GM10248 (cell line): ENCODE data around the gene TEAD1.

Experiments
- CTCF ChIA-PET: fragments of 300-600 bp; sonication (Branson Sonifier 250); formaldehyde crosslinking; extraction: SDS; loops from one replicate; lab custom pipeline; 2021; ENCODE audit warnings: antibody characterized with exemption; lab: Yijun Ruan, JAX
- POLR2A ChIA-PET: fragments of 350-650 bp; sonication (Branson Sonifier 250); formaldehyde crosslinking; extraction: SDS; loops from one replicate; lab custom pipeline; 2020; ENCODE audit warnings: antibody characterized with exemption; lab: Yijun Ruan, JAX
- DNase-seq: peaks from one replicate; pipeline ENCODE4 v3.0.0; 2012; ENCODE audit errors: extremely low spot score
- TF ChIP-seq, protein P1 (sequence below): IDR thresholded peaks from 2 replicates; pipeline ENCODE4 v1.5.1; 2012; ENCODE audit warnings: mild to moderate bottlenecking, low read depth; ENCODE audit errors: extremely low read depth, missing control alignments, control extremely low read depth

Gene TEAD1

DNA sequence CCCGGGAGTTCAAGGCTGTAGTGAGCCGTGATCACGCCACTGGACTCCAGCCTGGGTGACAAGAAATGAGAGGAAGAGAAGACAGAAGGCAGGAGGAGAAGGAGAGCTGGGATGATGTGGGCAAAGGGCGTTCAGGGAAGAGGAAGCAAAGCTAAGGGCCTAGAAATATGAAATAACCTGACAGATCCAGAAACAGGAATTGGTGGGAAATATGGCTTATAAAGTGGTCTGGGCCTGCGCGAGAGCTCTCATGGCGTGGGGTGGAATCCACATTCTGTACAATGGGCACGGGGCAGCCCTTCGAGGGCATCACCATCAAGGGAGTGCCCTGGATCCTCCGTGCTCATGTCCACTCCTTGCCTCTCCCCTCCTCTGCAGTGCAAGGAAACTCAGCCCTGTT lies 288.1 kb downstream of the TEAD1 start:
- POLR2A ChIA-PET = no interaction called here
- CTCF ChIA-PET = interaction anchor here (2.0 to 6.4 kb wide), 3 partner anchors 18 to 383 kb away, joined by 6 to 51 read pairs (median 8); no protein-coding TSS in a partner anchor
- TF ChIP-seq, protein P1, sequence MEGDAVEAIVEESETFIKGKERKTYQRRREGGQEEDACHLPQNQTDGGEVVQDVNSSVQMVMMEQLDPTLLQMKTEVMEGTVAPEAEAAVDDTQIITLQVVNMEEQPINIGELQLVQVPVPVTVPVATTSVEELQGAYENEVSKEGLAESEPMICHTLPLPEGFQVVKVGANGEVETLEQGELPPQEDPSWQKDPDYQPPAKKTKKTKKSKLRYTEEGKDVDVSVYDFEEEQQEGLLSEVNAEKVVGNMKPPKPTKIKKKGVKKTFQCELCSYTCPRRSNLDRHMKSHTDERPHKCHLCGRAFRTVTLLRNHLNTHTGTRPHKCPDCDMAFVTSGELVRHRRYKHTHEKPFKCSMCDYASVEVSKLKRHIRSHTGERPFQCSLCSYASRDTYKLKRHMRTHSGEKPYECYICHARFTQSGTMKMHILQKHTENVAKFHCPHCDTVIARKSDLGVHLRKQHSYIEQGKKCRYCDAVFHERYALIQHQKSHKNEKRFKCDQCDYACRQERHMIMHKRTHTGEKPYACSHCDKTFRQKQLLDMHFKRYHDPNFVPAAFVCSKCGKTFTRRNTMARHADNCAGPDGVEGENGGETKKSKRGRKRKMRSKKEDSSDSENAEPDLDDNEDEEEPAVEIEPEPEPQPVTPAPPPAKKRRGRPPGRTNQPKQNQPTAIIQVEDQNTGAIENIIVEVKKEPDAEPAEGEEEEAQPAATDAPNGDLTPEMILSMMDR = no peak
- DNase-seq = no peak

DNA sequence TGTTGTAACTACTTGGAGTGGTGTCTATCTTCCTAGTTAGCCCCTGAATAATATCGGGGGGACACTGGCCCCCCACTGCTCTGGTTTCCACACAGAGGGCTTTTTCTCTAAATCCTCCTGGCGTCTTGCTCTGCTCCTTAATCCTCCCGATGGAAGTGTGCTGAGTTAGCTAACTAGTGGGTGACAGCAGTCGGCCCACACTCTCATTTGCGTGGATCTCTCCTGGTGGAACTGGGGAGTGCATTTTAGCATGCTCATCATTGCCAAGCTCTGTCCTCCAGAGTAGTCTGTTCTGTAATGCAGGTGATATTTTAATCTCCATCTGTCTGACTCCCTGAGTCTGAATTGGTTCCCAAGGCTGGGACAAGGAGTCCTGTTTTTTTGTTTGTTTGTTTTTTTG lies 288.8 kb downstream of the TEAD1 start:
- CTCF ChIA-PET = interaction anchor here (0.9 to 6.4 kb wide), 10 partner anchors 11 to 633 kb away, joined by 3 to 51 read pairs (median 4); no protein-coding TSS in a partner anchor
- no peak for DNase-seq
- TF ChIP-seq, protein P1 = no peak
- POLR2A ChIA-PET = no interaction called here

DNA sequence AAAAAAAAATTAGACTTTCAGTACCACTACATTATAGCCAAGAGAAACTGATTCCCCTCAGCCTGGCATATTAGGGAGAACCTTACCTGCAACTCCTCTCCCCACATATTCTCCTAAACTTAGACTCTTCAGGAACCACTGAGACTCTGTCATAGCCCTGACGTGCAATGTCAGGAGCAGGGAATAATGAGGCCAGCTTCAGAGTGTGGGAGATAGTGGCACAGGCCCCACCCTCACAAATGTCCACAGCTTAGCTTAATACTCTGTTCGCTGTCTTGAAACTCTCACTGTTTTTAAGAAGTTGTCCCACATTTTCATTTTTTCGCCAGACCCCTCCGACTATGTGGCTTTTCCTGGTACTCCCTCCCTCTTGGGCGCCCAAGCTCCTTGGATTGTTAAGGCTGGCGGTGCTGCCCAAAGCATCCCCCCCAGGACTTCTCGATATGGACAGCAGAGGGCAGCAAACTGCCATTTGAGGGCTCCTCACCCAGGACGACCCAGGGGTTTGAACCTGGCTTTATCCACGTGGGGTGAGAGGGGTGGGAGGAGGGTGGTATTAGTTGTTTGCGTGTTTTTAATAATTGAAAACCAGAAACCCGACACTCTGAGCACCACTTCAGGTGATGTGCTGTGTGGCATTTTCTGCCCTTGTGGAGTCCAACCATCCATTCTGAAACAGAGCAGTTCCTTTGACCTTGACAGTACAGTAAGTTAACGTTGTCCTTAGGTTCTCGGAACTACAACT lies 289.7 kb downstream of the TEAD1 start:
- peak; percentile 80 for DNase-seq

DNA sequence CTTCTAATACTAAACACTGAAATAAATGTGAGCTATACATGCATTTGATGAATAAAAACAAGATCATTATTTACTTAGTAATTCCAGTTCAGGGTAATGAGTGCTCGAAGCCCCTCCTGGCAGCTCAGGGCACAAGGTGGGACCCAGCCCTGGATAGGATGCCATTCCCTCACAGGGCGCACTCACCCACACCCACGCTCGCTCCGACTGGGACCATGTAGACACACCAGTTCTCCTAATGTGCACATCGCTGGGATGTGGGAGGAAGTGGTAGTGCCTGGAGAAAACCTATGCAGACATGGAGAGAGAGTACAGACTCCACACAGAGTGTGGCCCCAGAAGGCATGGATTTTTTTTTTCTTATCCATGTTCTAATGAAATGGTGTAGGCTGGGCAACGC lies 290.4 kb downstream of the TEAD1 start:
- ChIA-PET POLR2A (no interaction called here), CTCF (interaction anchor here (0.8 to 6.4 kb wide), 11 partner anchors 9 to 498 kb away, joined by 3 to 51 read pairs (median 4); partner anchors contain the start of gene BTBD10)
- TF ChIP-seq, protein P1 = no peak
- DNase-seq = no peak

More for the DNA sequence above, 289.7 kb downstream of the TEAD1 start:
- TF ChIP-seq, protein P1 = peak; percentile 89
- ChIA-PET POLR2A (no interaction called here), CTCF (interaction anchor here (0.6 to 6.4 kb wide), 28 partner anchors 8 to 634 kb away, joined by 3 to 51 read pairs (median 4); partner anchors contain the start of gene BTBD10)

DNA sequence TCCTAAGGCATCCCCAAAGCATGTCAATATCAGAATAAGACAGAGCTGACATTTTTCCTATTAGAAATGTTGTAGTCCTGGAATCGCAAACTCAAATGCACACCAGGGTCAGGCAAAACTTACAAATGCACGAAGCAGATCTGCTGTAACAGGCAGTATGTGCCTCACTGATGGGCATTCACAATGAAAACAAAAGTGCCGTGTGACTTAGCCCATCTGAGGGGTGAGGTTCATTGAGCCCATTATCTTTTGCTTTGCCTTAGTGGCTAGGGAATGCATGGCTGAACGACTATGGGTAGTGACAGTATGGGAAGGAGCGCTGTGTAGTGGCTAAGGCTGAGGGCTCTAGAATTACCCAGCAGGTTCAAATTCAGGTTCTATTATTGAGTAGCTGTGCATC lies 291.8 kb downstream of the TEAD1 start:
- POLR2A ChIA-PET = no interaction called here
- CTCF ChIA-PET = interaction anchor here (1.2 to 6.4 kb wide), 2 partner anchors 14 to 224 kb away, joined by 3 to 51 read pairs; no protein-coding TSS in a partner anchor
- TF ChIP-seq, protein P1 = no peak
- DNase-seq = no peak

DNA sequence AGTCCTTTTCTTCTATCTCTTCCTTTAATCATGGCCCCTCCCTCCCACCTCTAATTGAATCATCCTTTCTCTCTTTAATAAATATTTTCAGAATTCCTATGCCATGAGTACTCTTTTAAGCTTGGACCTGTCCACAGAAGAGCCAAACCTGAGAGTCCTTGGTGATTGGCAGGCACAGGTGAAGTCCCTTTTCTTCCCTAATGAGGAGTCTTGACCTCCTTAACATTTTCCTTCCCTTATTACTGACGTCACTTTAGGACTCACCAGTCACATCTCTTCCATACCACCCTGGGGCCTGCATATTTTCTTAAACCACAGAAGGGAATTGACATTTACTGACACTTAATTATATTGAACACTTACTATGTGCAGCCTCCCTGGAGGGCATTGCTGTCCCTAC lies 293.9 kb downstream of the TEAD1 start:
- ChIA-PET POLR2A (no interaction called here), CTCF (interaction anchor here (1.2 to 6.4 kb wide), 2 partner anchors 12 to 216 kb away, joined by 3 to 51 read pairs; no protein-coding TSS in a partner anchor)
- DNase-seq = no peak
- TF ChIP-seq, protein P1 = no peak
